ENCODE results near the gene SOCS3.
A peak's percentile ranks its signal among the peaks of the same experiment; 100 is the strongest.

Gene SOCS3

GRCh38 chr17:78366109-78366848 lies 6.4 kb upstream of the SOCS3 start:
- DNase-seq = no peak

- DNase-seq = no peak
Observed at GRCh38 chr17:78365561-78366108, 5.8 kb upstream of the SOCS3 start.

GRCh38 chr17:78364436-78365281 lies 4.8 kb upstream of the SOCS3 start:
- DNase-seq = no peak

GRCh38 chr17:78362671-78363070 lies 2.8 kb upstream of the SOCS3 start:
- DNase-seq = no peak

GRCh38 chr17:78362232-78362631 lies 2.4 kb upstream of the SOCS3 start:
- DNase-seq = no peak

GRCh38 chr17:78361225-78361701 lies 1.4 kb upstream of the SOCS3 start:
- DNase-seq = no peak

- peak; percentile 58 for DNase-seq
Observed at GRCh38 chr17:78360371-78361224, 721 bp upstream of the SOCS3 start.

- no peak for DNase-seq
Observed at GRCh38 chr17:78359321-78359996, 418 bp downstream of the SOCS3 start.

GRCh38 chr17:78358538-78359320 lies 1.1 kb downstream of the SOCS3 start:
- DNase-seq = no peak

- no peak for DNase-seq
Observed at GRCh38 chr17:78357672-78358537, 2.0 kb downstream of the SOCS3 start.

GRCh38 chr17:78357177-78357586 lies 2.7 kb downstream of the SOCS3 start:
- no peak for DNase-seq

- DNase-seq = no peak
Observed at GRCh38 chr17:78356101-78356713, 3.7 kb downstream of the SOCS3 start.

- no peak for DNase-seq
Observed at GRCh38 chr17:78355701-78356100, 4.2 kb downstream of the SOCS3 start.

GRCh38 chr17:78355045-78355641 lies 4.7 kb downstream of the SOCS3 start:
- DNase-seq = no peak

- DNase-seq = no peak
Observed at GRCh38 chr17:78353834-78354233, 6.0 kb downstream of the SOCS3 start.

GRCh38 chr17:78351449-78352006 lies 8.3 kb downstream of the SOCS3 start:
- DNase-seq = no peak

- no peak for DNase-seq
Observed at GRCh38 chr17:78349891-78350642, 9.8 kb downstream of the SOCS3 start.

GRCh38 chr17:78348055-78348770 lies 11.7 kb downstream of the SOCS3 start:
- no peak for DNase-seq
